T47D (cell line): ENCODE data around the gene NR6A1.
"Not testable (repeated sequence)": the region's sequence is repeated elsewhere in the genome, so short reads cannot be mapped to it uniquely, and the experiment has no call there.

ENCODE experiments used
- DNase-seq, 2 experiments: peaks; one replicate each; pipeline versions ENCODE4 v3.0.0 to v3.0.0-alpha.2; 2011 to 2012; ENCODE audit warnings: low read depth in 1 of 2, low spot score in 1 of 2
- JUND ChIP-seq: IDR thresholded peaks from 2 replicates; pipeline ENCODE4 v1.6.1; 2012; ENCODE audit warnings: low read depth
- in situ Hi-C: cut with HindIII; loops from 2 replicates; pipeline ENCODE4 v1.10.0; 2016; ENCODE audit warnings: low sequenced_read_pairs, low pct_unique_long_range_greater_than_20kb

The NR6A1 gene

GRCh38 chr9:124735121-124735520 is 36.0 kb downstream of the NR6A1 start:
- peak in 1 of 2 experiments; percentile 26 for DNase-seq
- in situ Hi-C loops: no loop called here
- no peak for TF ChIP-seq JUND

GRCh38 chr9:124734741-124735083 is 36.4 kb downstream of the NR6A1 start:
- DNase-seq, in situ Hi-C loops: not testable (repeated sequence)

DNA sequence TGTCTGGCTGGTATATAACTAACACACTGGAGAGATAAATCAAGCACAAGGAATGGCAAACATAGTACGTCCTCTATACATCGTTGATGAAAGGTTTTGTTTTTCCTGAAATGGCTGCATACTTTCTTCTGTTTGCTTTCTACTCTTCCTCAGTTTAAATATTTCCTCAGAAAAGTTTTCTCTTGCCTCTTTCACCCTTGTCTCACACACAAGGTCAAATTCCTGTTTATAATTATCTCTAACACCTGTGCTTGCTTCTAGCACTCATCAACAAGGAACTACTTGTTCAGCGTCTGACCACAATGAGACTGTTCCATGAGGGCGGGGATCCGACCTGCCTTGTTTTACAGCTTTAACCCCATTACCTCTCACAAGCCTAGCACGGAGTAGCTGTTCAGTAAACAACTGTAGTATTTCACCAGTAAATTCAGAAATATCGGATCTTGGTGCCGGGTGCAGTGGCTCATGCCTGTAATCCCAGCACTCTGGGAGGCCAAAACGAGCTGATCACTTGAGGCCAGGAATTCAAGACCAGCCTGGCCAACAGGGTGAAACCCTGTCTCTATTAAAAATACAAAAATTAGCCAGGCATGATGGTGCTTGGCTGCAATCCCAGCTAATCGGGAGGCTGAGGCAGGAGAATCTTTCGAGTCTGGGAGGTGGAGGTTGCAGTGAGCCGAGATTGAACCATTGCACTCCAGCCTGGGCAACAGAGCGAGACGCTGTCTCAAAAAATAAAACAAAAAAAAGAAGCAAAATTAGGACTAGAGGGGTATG is 37.0 kb downstream of the NR6A1 start:
- DNase-seq: peak in 1 of 2 experiments; percentile 88
- no peak for TF ChIP-seq JUND
- in situ Hi-C loops: no loop called here

- DNase-seq: no peak
- in situ Hi-C loops: no loop called here
- TF ChIP-seq JUND: no peak
These were observed 40.3 kb downstream of the NR6A1 start for GRCh38 chr9:124730772-124731171.

DNA sequence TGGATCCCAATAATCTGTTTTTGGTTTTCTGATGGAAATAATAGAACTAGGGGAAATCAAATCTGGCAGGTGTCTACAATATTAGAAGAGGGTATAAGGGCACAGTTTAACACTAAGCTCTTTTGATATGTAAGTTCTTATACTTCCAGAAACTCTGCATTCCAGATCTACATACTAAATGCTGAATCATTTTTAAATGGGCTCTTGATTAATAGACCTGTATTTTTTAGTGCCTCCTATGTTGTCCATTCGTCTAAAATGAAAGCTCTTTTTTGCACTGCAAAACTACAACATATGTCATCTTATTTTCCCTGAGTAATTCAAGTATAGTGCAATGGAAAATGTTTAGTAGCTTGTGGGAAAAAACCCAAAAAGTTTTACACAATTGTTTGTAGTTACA is 44.2 kb downstream of the NR6A1 start:
- TF ChIP-seq JUND: no peak
- in situ Hi-C loops: no loop called here
- DNase-seq: no peak

DNA sequence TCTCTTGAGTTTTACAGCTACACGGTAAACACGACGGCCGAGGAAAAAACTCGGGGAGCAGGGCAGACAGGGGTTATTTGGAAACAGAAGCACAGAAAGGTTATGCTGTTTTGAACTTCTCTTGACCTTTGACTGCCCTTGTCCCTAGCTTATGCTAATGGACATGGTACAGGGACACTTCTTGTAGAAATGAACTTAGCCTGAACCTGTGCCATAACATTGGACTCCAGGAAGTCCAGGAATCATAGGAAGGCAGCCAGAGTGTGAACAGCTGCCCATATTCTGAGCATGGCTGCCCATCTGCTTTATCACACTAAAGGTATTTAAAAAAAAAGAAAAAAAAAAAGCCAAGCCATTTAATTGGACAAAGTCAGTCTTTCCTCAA is 46.1 kb downstream of the NR6A1 start:
- no peak for TF ChIP-seq JUND
- in situ Hi-C loops: no loop called here
- no peak for DNase-seq

- TF ChIP-seq JUND: no peak
- DNase-seq: no peak
- in situ Hi-C loops: no loop called here
These were observed 46.6 kb downstream of the NR6A1 start for GRCh38 chr9:124724415-124725067.

- no peak for DNase-seq
- in situ Hi-C loops: no loop called here
- TF ChIP-seq JUND: no peak
These were observed 47.8 kb downstream of the NR6A1 start for GRCh38 chr9:124723352-124723751.

- in situ Hi-C loops: no loop called here
- peak in 1 of 2 experiments; percentile 19 for DNase-seq
- TF ChIP-seq JUND: no peak
These were observed 49.8 kb downstream of the NR6A1 start for GRCh38 chr9:124721109-124721906.

DNA sequence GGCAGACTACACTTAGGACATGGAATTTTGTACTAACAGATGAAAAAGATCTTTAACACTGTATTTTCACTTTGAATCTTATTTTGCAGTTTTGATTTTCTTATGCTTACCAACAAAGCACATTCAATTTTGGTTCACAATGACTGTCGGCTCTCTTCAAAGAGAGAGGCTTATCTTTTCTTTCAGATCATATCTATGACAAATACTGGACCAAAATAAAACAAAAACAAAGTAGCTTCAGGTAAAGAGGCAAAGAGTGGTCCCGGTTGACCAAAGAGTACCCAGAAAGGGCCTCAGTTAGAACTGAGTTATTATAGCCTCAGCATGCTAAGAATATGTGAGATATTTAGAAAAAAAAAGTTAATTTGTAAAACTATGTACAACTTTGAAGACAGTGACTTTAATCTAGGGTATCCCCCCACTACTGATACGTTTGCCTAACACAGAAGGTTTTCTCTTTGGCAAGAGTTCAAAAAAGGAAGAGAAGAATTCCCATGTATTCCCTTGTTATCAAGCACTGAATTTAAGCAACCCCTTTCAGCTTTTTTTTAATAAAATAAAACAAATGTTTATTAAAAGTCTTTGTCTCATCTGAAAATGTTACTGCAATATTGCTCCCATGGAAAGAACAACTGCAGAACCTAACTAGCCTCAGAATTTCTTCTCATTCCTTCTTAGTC is 50.5 kb downstream of the NR6A1 start:
- no peak for DNase-seq
- in situ Hi-C loops: no loop called here
- TF ChIP-seq JUND: no peak

- DNase-seq: no peak
- in situ Hi-C loops: no loop called here
These were observed 52.2 kb downstream of the NR6A1 start for GRCh38 chr9:124718928-124719327.

GRCh38 chr9:124717597-124717996 is 53.5 kb downstream of the NR6A1 start:
- no peak for DNase-seq
- in situ Hi-C loops: no loop called here
- TF ChIP-seq JUND: no peak

More at GRCh38 chr9:124718928-124719327, 52.2 kb downstream of the NR6A1 start:
- no peak for TF ChIP-seq JUND
